Astrocyte of the cerebellum (primary cell): ENCODE data around the gene PTPN14.
A peak's percentile ranks its signal among the peaks of the same experiment; 100 is the strongest.
"Not testable (repeated sequence)": the region's sequence is repeated elsewhere in the genome, so short reads cannot be mapped to it uniquely, and the experiment has no call there.

Experiments used
- DNase-seq: peaks from one replicate; pipeline ENCODE4 v3.0.0-alpha.2; 2011; ENCODE audit warnings: low read depth
- H3K4me3 ChIP-seq: 2 replicates; pipeline ENCODE4 v1.5.1; 2011; ENCODE audit warnings: mild to moderate bottlenecking, low read depth, low read length, moderate library complexity
- in situ Hi-C: cut with HindIII; loops from 2 replicates; pipeline ENCODE4 v1.10.0; 2017; ENCODE audit warnings: low sequenced_read_pairs
- TF ChIP-seq, protein P1 (sequence below): IDR thresholded peaks from 2 replicates; pipeline ENCODE4 v1.5.1; 2012; ENCODE audit warnings: low read length, low read depth, moderate library complexity, mild to moderate bottlenecking; ENCODE audit errors: missing control alignments

PTPN14 gene

GRCh38 chr1:214584805-214585766, 33.7 kb upstream of the PTPN14 start:
- TF ChIP-seq, protein P1, sequence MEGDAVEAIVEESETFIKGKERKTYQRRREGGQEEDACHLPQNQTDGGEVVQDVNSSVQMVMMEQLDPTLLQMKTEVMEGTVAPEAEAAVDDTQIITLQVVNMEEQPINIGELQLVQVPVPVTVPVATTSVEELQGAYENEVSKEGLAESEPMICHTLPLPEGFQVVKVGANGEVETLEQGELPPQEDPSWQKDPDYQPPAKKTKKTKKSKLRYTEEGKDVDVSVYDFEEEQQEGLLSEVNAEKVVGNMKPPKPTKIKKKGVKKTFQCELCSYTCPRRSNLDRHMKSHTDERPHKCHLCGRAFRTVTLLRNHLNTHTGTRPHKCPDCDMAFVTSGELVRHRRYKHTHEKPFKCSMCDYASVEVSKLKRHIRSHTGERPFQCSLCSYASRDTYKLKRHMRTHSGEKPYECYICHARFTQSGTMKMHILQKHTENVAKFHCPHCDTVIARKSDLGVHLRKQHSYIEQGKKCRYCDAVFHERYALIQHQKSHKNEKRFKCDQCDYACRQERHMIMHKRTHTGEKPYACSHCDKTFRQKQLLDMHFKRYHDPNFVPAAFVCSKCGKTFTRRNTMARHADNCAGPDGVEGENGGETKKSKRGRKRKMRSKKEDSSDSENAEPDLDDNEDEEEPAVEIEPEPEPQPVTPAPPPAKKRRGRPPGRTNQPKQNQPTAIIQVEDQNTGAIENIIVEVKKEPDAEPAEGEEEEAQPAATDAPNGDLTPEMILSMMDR, result peak; percentile 64
- in situ Hi-C loops, result loop anchor here (25.0 kb wide), 1 partner anchor 248 kb away; no protein-coding TSS in a partner anchor
- no peak for DNase-seq
- no peak overlapping the region for H3K4me3 ChIP-seq

- no peak overlapping the region for H3K4me3 ChIP-seq
- in situ Hi-C loops, result loop anchor here (25.0 kb wide), 1 partner anchor 247 kb away; no protein-coding TSS in a partner anchor
- DNase-seq, result no peak
- TF ChIP-seq, protein P1, result no peak
Observed at GRCh38 chr1:214583824-214584554, 32.6 kb upstream of the PTPN14 start.

DNA sequence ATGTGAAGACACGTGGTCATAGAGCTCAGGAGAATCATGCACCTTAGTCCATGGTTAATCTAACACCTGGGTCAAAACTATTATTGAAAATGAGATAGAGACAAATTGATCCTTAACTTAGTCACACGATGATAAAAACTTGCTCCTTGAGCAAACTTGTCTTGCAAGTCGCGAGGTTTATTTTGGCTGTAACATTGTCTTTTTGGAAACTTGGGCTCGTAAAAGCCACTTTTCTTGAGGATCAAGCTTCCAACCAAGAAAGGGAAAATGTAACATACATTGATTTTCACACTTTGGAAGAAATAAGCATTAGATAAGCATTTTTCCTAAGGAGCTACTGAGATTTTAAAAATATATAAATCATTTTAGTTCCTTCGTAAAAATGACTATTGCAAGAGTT, 31.7 kb upstream of the PTPN14 start:
- in situ Hi-C loops, result loop anchor here (25.0 kb wide), 1 partner anchor 246 kb away; no protein-coding TSS in a partner anchor
- no peak for DNase-seq
- H3K4me3 ChIP-seq, result no peak overlapping the region
- TF ChIP-seq, protein P1, result no peak

DNA sequence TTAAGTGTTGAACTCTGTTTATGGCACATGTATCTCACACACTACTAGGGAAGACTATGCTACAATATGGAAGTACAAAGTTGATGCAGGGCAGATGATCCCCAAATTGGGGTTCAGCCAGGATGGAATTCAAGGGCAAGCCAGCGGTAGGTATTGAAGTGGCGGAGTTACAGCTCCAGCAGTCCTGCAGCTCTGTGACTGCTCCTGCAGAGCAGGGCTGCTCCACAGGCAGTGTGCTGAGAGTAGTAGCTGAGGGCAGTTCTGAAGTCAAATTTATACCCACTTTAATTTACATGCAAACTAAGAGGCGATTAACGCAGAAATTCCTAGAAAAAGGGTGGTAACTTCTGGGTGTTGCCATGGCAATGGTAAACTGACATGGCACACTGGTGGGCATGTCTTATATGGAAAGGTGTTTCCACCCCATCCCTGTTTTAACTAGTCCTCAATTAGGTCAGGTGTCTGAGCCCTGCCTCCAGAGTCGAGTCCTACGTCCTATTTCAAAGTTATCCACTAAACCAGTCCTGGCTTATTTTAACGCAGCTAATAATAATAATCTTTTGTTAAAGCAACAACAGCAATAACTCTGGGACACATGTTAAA, 31.0 kb upstream of the PTPN14 start:
- TF ChIP-seq, protein P1, result no peak
- no peak for DNase-seq
- no peak overlapping the region for H3K4me3 ChIP-seq
- in situ Hi-C loops, result loop anchor here (25.0 kb wide), 1 partner anchor 245 kb away; no protein-coding TSS in a partner anchor

DNA sequence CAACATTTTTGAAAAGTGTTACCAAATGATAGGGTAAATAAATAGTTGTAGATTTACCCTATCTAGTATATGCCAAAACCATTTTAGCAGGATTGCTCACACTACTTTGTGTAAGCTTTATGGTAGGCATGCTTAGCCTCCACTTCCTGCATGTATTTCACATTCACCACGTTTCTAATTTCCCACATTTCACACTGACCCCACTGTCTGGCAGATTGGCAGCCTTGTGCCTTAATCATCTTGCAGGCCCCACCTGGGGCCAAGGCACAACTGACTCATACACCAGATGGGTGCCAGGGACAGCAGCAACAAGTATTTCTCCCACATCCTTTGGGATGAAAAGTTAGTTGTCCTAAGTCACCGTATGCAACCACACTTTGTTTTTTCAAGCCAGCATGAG, 30.4 kb upstream of the PTPN14 start:
- in situ Hi-C loops, result loop anchor here (25.0 kb wide), 1 partner anchor 244 kb away; no protein-coding TSS in a partner anchor
- peak; percentile 66 for DNase-seq
- TF ChIP-seq, protein P1, result no peak
- H3K4me3 ChIP-seq, result no peak overlapping the region

DNA sequence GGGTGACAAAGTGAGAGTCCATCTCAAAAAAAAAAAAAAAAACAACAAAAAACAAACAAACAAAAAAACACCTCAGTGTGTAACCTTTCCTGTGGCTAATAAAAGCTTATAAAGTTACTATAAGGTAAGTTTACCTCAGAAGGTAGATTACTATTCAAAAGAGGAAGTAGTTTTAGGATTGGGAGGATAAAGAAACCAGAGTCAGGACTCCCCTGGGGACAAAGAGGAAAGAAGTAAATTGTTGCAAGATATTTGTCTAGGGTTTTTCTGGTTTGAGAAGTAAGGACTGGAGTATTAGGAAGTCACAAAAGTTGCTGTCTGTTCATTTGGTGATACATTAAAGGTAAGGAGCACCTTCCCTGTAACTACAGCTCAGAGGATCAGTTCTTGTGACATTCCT, 27.8 kb upstream of the PTPN14 start:
- DNase-seq, result no peak
- in situ Hi-C loops, result loop anchor here (25.0 kb wide), 1 partner anchor 242 kb away; no protein-coding TSS in a partner anchor
- TF ChIP-seq, protein P1, result no peak
- H3K4me3 ChIP-seq, result no peak overlapping the region

GRCh38 chr1:214576120-214576519, 24.7 kb upstream of the PTPN14 start:
- H3K4me3 ChIP-seq, DNase-seq: not testable (repeated sequence)
- in situ Hi-C loops, result loop anchor here (25.0 kb wide), 1 partner anchor 239 kb away; no protein-coding TSS in a partner anchor
